CD14-positive monocyte (primary cell): ENCODE results near the gene SNX1. TPM values are rescaled to one million over a fixed set of nuclear protein-coding genes. Genes with fewer than 3 reads are reported as not detected.

Source experiments
- DNase-seq, 3 donors: peaks; one replicate each; pipeline ENCODE4 v3.0.0-alpha.2; 2011 to 2022
- H2AFZ ChIP-seq: 2 replicates; pipeline ENCODE4 v1.6.0; 2012; ENCODE audit warnings: mild to moderate bottlenecking, low read depth, low read length, inconsistent platforms; ENCODE audit not compliant: insufficient read depth, poor library complexity, severe bottlenecking
- H3K27ac ChIP-seq, 2 donors: 1 replicate in 1 of 2; 2 replicates in 1 of 2; pipeline ENCODE4 v1.5.1; 2012 to 2013; ENCODE audit warnings: low read length in 2 of 2, control low read depth in 1 of 2, inconsistent platforms in 1 of 2, low read depth in 1 of 2, mild to moderate bottlenecking in 1 of 2
- H3K27me3 ChIP-seq, 2 donors: one replicate each; pipeline versions ENCODE4 v1.6.0 to v1.6.1; 2011 to 2013; ENCODE audit warnings: low read length in 2 of 2; ENCODE audit not compliant: control insufficient read depth in 2 of 2, insufficient read depth in 2 of 2
- H3K36me3 ChIP-seq, 2 donors: replicated peaks in 1 of 2; 1 replicate in 1 of 2; 2 replicates in 1 of 2; pipeline versions ENCODE4 v1.5.1 to v1.6.1; 2012 to 2013; ENCODE audit warnings: low read length in 2 of 2, control low read depth in 1 of 2, inconsistent platforms in 1 of 2, mild to moderate bottlenecking in 1 of 2; ENCODE audit not compliant: insufficient read depth in 2 of 2, control insufficient read depth in 1 of 2
- H3K4me1 ChIP-seq, 2 donors: 1 replicate in 1 of 2; 2 replicates in 1 of 2; pipeline versions ENCODE4 v1.5.1 to v1.6.1; 2012 to 2013; ENCODE audit warnings: low read length in 2 of 2, control low read depth in 1 of 2, inconsistent platforms in 1 of 2, mild to moderate bottlenecking in 1 of 2, moderate library complexity in 1 of 2; ENCODE audit not compliant: insufficient read depth in 2 of 2, control insufficient read depth in 1 of 2
- H3K4me2 ChIP-seq: replicated peaks from 2 replicates; pipeline ENCODE3; 2012; ENCODE audit warnings: low read length, moderate library complexity, mild to moderate bottlenecking; ENCODE audit not compliant: poor library complexity, severe bottlenecking; ENCODE audit errors: extremely low read depth
- H3K4me3 ChIP-seq, 3 experiments: fragments of 200-600 bp in 1 of 3; sonication (generic) in 1 of 3; replicated peaks in 1 of 3; 1 replicate in 2 of 3; 2 replicates in 1 of 3; pipeline ENCODE4 v1.5.1; 2011 to 2013; ENCODE audit warnings: low read length in 3 of 3, mild to moderate bottlenecking in 3 of 3, control low read depth in 2 of 3, low read depth in 2 of 3, inconsistent platforms in 1 of 3, moderate library complexity in 1 of 3
- H3K79me2 ChIP-seq: 2 replicates; pipeline ENCODE4 v1.6.0; 2012; ENCODE audit warnings: mild to moderate bottlenecking, control low read depth, inconsistent platforms, low read length, moderate library complexity; ENCODE audit not compliant: insufficient read depth
- H3K9ac ChIP-seq: 2 replicates; pipeline ENCODE4 v1.6.0; 2017; ENCODE audit warnings: low read length, mild to moderate bottlenecking; ENCODE audit not compliant: insufficient read depth, poor library complexity, severe bottlenecking
- H3K9me3 ChIP-seq, 2 donors: replicated peaks in 1 of 2; 1 replicate in 1 of 2; 2 replicates in 1 of 2; pipeline versions ENCODE4 v1.5.1 to v1.6.1; 2012 to 2013; ENCODE audit warnings: low read length in 2 of 2, control low read depth in 1 of 2; ENCODE audit not compliant: control insufficient read depth in 1 of 2, insufficient read depth in 1 of 2
- H4K20me1 ChIP-seq: 2 replicates; pipeline ENCODE4 v1.6.0; 2012; ENCODE audit warnings: mild to moderate bottlenecking, low read length, control low read depth, moderate library complexity; ENCODE audit not compliant: insufficient read depth
- H3K27ac Mint-ChIP-seq, 7 donors: one replicate each; pipeline ENCODE4 v1.8.0; 2020; ENCODE audit warnings: mild to moderate bottlenecking in 7 of 7, mixed read lengths in 7 of 7, moderate library complexity in 6 of 7, inconsistent platforms in 2 of 7
- H3K27me3 Mint-ChIP-seq, 3 donors: one replicate each; pipeline ENCODE4 v1.8.0; 2021 to 2022; ENCODE audit warnings: low read depth in 3 of 3, mild to moderate bottlenecking in 3 of 3, mixed read lengths in 3 of 3, moderate library complexity in 3 of 3, inconsistent platforms in 1 of 3
- H3K36me3 Mint-ChIP-seq, 2 donors: one replicate each; pipeline ENCODE4 v1.8.0; 2020; ENCODE audit warnings: mixed read lengths in 2 of 2, inconsistent platforms in 1 of 2, mild to moderate bottlenecking in 1 of 2
- H3K4me1 Mint-ChIP-seq: one replicate; pipeline ENCODE4 v1.8.0; 2020; ENCODE audit warnings: mild to moderate bottlenecking, mixed read lengths
- H3K4me3 Mint-ChIP-seq, 2 donors: one replicate each; pipeline ENCODE4 v1.8.0; 2020; ENCODE audit warnings: mild to moderate bottlenecking in 2 of 2, mixed read lengths in 2 of 2, moderate library complexity in 1 of 2
- H3K9me3 Mint-ChIP-seq, 7 donors: one replicate each; pipeline ENCODE4 v1.8.0; 2020 to 2022; ENCODE audit warnings: mixed read lengths in 7 of 7, mild to moderate bottlenecking in 6 of 7, moderate library complexity in 6 of 7, inconsistent platforms in 2 of 7
- WGBS: methylation state at CpG from one replicate; pipeline ENCODE4 v1.1.5; 2013; ENCODE audit warnings: missing lambda C conversion rate; ENCODE audit not compliant: insufficient coverage; 5-methylcytosine and 5-hydroxymethylcytosine counted together
- intact Hi-C, 2 donors: fragments of 100-400 bp; cut with micrococcal nuclease; formaldehyde crosslinking; loops; one replicate each; pipeline versions ENCODE4 v1.15.0 to v1.15.1; 2023
- polyA plus RNA-seq, 3 donors: library from polyadenylated mRNA; depleted of rRNA in 1 of 3; unstranded in 2 of 3; stranded (reverse) in 1 of 3; fragments of 300-500 nt in 2 of 3; fragments of >200 nt in 1 of 3; fragmentation: Illumina TruSeq in 2 of 3; gene quantifications; 1 replicate in 2 of 3; 2 replicates in 1 of 3; pipeline ENCODE4 v1.2.3, GENCODE V29; 2012 to 2021
- TF ChIP-seq, protein P1 (sequence below): fragments of 200-600 bp; IDR thresholded peaks from one replicate; pipeline ENCODE4 v1.8.0; 2022; ENCODE audit warnings: antibody characterized with exemption, mild to moderate bottlenecking

SNX1 gene
- polyA plus RNA-seq, 3 donors: 104 to 115 (median 115) TPM

DNA sequence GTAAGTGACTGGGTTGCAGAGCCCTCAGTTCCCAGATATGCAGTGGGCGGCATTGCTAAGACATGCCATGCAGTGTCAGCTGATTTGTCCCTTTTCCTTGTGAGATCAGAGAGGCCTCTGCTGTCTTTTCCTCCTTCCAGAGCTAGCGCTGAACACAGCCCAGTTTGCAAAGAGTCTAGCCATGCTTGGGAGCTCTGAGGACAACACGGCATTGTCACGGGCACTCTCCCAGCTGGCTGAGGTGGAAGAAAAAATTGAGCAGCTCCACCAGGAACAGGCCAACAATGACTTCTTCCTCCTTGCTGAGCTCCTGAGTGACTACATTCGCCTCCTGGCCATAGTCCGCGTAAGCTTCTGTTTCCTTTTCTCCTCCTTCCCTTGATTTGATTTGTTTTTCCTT lies 35.8 kb downstream of the SNX1 start:
- H3K4me1 Mint-ChIP-seq: no peaks in the 10 kb centered on the region
- peaks cover 0 to 2% (median 0%) of the 10 kb centered on the region in 7 donors for H3K9me3 Mint-ChIP-seq
- no peak overlapping the region for H3K27ac ChIP-seq
- no peak overlapping the region for H3K4me2 ChIP-seq
- no peak overlapping the region for H2AFZ ChIP-seq
- no peaks in the 10 kb centered on the region for H3K4me1 ChIP-seq
- no peak overlapping the region for H3K9ac ChIP-seq
- DNase-seq: no peak
- TF ChIP-seq, protein P1, sequence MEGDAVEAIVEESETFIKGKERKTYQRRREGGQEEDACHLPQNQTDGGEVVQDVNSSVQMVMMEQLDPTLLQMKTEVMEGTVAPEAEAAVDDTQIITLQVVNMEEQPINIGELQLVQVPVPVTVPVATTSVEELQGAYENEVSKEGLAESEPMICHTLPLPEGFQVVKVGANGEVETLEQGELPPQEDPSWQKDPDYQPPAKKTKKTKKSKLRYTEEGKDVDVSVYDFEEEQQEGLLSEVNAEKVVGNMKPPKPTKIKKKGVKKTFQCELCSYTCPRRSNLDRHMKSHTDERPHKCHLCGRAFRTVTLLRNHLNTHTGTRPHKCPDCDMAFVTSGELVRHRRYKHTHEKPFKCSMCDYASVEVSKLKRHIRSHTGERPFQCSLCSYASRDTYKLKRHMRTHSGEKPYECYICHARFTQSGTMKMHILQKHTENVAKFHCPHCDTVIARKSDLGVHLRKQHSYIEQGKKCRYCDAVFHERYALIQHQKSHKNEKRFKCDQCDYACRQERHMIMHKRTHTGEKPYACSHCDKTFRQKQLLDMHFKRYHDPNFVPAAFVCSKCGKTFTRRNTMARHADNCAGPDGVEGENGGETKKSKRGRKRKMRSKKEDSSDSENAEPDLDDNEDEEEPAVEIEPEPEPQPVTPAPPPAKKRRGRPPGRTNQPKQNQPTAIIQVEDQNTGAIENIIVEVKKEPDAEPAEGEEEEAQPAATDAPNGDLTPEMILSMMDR: no peak
- no peak overlapping the region for H3K4me3 Mint-ChIP-seq
- WGBS: 93% methylated on average over 3 of the region's 7 CpGs
- intact Hi-C loops: no loop called here
- H3K27ac Mint-ChIP-seq: peak overlapping the region in 2 of 7 donors; percentile 2 to 33
- H3K27me3 ChIP-seq: no peaks in the 10 kb centered on the region
- H3K36me3 Mint-ChIP-seq: peaks cover 94 to 100% of the 10 kb centered on the region in 2 donors
- H3K9me3 ChIP-seq: no peaks in the 10 kb centered on the region
- H3K79me2 ChIP-seq: no peaks in the 10 kb centered on the region
- H3K36me3 ChIP-seq: peaks cover 91 to 100% of the 10 kb centered on the region in 2 donors
- no peak overlapping the region for H3K4me3 ChIP-seq
- peaks cover 59% of the 10 kb centered on the region for H4K20me1 ChIP-seq
- H3K27me3 Mint-ChIP-seq: peaks cover 0 to 2% (median 0%) of the 10 kb centered on the region in 3 donors

- WGBS: 100% methylated on average over 2 of the region's 4 CpGs
- Histone ChIP-seq H3K79me2 (no peaks in the 10 kb centered on the region), H3K27ac (no peak overlapping the region), H4K20me1 (peaks cover 66% of the 10 kb centered on the region), H3K4me2 (no peak overlapping the region), H3K27me3 (no peaks in the 10 kb centered on the region), H2AFZ (no peak overlapping the region), H3K9me3 (no peaks in the 10 kb centered on the region), H3K4me3 (no peak overlapping the region), H3K36me3 (peaks cover 91 to 100% of the 10 kb centered on the region in 2 donors), H3K9ac (no peak overlapping the region), H3K4me1 (no peaks in the 10 kb centered on the region)
- Mint-ChIP-seq H3K4me3 (no peak overlapping the region), H3K36me3 (peaks cover 94 to 100% of the 10 kb centered on the region in 2 donors), H3K27ac (peak overlapping the region in 3 of 7 donors; percentile 28 to 54 (median 31)), H3K27me3 (peaks cover 0 to 2% (median 0%) of the 10 kb centered on the region in 3 donors), H3K4me1 (no peaks in the 10 kb centered on the region), H3K9me3 (peaks cover 0 to 2% (median 0%) of the 10 kb centered on the region in 7 donors)
- intact Hi-C loops: no loop called here
- DNase-seq: no peak
- TF ChIP-seq, protein P1: no peak
Observed at GRCh38 chr15:64132217-64132616, 36.4 kb downstream of the SNX1 start.
